ENCODE data around the gene BTBD9.
A peak's percentile ranks its signal among the peaks of the same experiment; 100 is the strongest.

Gene BTBD9

DNA sequence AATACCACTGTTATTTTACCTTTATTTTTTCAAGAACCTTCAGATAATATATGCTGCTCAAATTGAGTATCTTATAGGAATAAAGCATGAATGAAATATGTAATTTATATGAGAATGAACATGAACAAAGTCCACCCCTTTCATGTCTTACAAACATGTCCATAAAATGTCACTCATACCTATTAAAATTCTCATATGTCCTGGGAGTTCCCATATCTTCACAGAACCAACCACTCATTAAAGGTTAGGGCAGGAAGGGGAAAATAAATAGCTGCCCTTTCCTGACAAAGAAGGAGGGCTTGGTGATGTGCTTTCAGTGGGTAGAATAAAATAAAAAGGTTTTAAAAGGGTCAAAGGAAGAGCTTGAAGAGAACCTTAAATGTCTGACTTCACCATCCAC, 125.3 kb downstream of the BTBD9 start:
- FAIRE-seq (no peak), DNase-seq (ENCODE audit: insufficient read length) (no peak)
- TF ChIP-seq POLR2A (IDR thresholded peaks at IDR 0.05; ENCODE audit: low read depth, low read length) (no peak), POLR2AphosphoS5 (IDR thresholded peaks at IDR 0.05; ENCODE audit: low read depth, low read length) (no peak), TAF1 (IDR thresholded peaks at IDR 0.05; ENCODE audit: borderline replicate concordance, low read depth, low read length) (no peak)

- DNase-seq (ENCODE audit: insufficient read length) (no peak), FAIRE-seq (no peak)
- no peak for TF ChIP-seq TAF1 (IDR thresholded peaks at IDR 0.05; ENCODE audit: borderline replicate concordance, low read depth, low read length)
- TF ChIP-seq POLR2A (IDR thresholded peaks at IDR 0.05; ENCODE audit: low read depth, low read length) = no peak
- TF ChIP-seq POLR2AphosphoS5 (IDR thresholded peaks at IDR 0.05; ENCODE audit: low read depth, low read length) = no peak
Measured at GRCh38 chr6:38512211-38512610, 127.5 kb downstream of the BTBD9 start.

DNA sequence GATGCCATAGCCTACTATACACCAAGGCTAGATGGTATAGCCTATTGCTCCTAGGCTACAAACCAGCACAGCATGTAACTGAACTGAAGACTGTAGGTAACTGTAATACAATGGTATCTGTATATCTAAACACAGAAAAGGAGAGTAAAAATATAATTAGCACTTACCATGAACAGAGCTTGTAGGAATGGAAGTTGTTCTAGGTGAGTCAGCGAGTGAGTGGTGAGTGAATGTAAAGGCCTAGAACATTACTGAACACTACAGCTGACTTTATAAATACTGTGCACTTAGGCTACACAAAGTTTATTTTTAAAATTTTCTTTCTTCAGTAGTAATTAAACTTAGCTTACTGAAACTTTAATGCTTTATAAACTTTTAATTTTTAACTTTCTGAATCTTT, 129.5 kb downstream of the BTBD9 start:
- TF ChIP-seq TAF1 (IDR thresholded peaks at IDR 0.05; ENCODE audit: borderline replicate concordance, low read depth, low read length) = no peak
- TF ChIP-seq POLR2AphosphoS5 (IDR thresholded peaks at IDR 0.05; ENCODE audit: low read depth, low read length) = no peak
- no peak for TF ChIP-seq POLR2A (IDR thresholded peaks at IDR 0.05; ENCODE audit: low read depth, low read length)
- DNase-seq (ENCODE audit: insufficient read length) (no peak), FAIRE-seq (peak; percentile 51)

- TF ChIP-seq POLR2A (IDR thresholded peaks at IDR 0.05; ENCODE audit: low read depth, low read length) (no peak), POLR2AphosphoS5 (IDR thresholded peaks at IDR 0.05; ENCODE audit: low read depth, low read length) (no peak), TAF1 (IDR thresholded peaks at IDR 0.05; ENCODE audit: borderline replicate concordance, low read depth, low read length) (no peak)
- FAIRE-seq (no peak), DNase-seq (ENCODE audit: insufficient read length) (no peak)
Measured at GRCh38 chr6:38509713-38510112, 130.0 kb downstream of the BTBD9 start.

GRCh38 chr6:38508894-38509293, 130.8 kb downstream of the BTBD9 start:
- no peak for TF ChIP-seq POLR2A (IDR thresholded peaks at IDR 0.05; ENCODE audit: low read depth, low read length)
- no peak for TF ChIP-seq POLR2AphosphoS5 (IDR thresholded peaks at IDR 0.05; ENCODE audit: low read depth, low read length)
- no peak for TF ChIP-seq TAF1 (IDR thresholded peaks at IDR 0.05; ENCODE audit: borderline replicate concordance, low read depth, low read length)
- no peak for DNase-seq (ENCODE audit: insufficient read length)
- FAIRE-seq = no peak

DNA sequence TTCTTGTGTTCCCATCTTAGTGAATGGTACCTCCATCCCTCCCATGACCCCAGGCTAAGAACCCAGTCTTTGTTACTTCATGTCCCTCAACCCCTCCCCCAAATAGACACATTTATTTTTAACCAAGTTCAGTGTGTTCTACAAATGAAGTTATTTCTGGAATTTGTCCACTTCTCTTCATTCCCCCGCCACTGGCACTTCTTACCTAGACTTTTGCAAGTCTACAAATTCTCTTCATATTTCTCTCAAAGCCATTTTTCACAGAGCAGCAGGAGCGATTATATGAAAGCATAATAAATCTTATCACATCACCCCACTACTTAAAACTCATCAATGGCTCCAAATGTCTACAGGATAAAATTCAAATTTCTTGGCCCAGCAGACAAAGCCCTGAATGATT, 131.4 kb downstream of the BTBD9 start:
- DNase-seq (ENCODE audit: insufficient read length) (no peak), FAIRE-seq (no peak)
- TF ChIP-seq TAF1 (IDR thresholded peaks at IDR 0.05; ENCODE audit: borderline replicate concordance, low read depth, low read length) (no peak), POLR2A (IDR thresholded peaks at IDR 0.05; ENCODE audit: low read depth, low read length) (no peak), POLR2AphosphoS5 (IDR thresholded peaks at IDR 0.05; ENCODE audit: low read depth, low read length) (no peak)

GRCh38 chr6:38507173-38507572, 132.6 kb downstream of the BTBD9 start:
- no peak for TF ChIP-seq POLR2AphosphoS5 (IDR thresholded peaks at IDR 0.05; ENCODE audit: low read depth, low read length)
- TF ChIP-seq TAF1 (IDR thresholded peaks at IDR 0.05; ENCODE audit: borderline replicate concordance, low read depth, low read length) = no peak
- no peak for TF ChIP-seq POLR2A (IDR thresholded peaks at IDR 0.05; ENCODE audit: low read depth, low read length)
- FAIRE-seq (no peak), DNase-seq (ENCODE audit: insufficient read length) (no peak)

DNA sequence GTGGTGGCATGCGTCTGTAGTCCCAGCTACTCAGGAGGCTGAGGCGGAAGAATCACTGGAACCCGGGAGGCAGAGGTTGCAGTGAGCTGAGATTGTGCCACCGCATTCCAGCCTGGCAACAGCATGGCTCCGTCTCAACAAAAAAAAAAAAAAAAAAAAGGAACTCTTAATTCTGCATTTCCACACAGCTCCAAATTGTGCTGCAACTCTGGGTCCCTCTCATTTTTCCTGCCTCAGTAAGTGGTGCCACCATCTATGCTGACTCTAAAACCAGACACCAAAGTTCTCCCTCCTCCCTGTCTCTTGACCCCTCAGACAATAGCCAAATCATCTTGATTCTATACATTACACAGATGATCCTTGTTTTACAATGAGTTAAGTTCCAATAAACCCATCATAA, 133.9 kb downstream of the BTBD9 start:
- FAIRE-seq (no peak), DNase-seq (ENCODE audit: insufficient read length) (no peak)
- no peak for TF ChIP-seq TAF1 (IDR thresholded peaks at IDR 0.05; ENCODE audit: borderline replicate concordance, low read depth, low read length)

DNA sequence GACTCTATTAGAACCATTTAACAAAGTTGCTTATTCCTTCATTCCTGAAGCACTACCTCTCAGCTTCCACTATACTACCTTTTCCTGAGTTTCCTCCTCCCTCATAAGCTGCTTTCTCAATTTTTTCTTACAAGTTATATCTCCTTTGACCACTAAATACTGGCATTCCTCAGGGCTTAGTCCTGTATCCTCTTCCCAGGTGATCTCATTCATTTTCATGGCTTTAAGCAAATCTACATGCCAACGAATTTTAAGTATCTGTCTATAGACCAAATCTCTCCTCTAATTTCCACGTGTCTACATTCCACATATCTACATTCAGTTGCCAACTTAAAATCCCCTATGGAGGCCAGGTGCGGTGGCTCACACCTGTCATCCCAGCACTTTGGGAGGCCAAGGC, 134.7 kb downstream of the BTBD9 start:
- FAIRE-seq (no peak), DNase-seq (ENCODE audit: insufficient read length) (no peak)
- TF ChIP-seq POLR2AphosphoS5 (IDR thresholded peaks at IDR 0.05; ENCODE audit: low read depth, low read length) (no peak), POLR2A (IDR thresholded peaks at IDR 0.05; ENCODE audit: low read depth, low read length) (no peak), TAF1 (IDR thresholded peaks at IDR 0.05; ENCODE audit: borderline replicate concordance, low read depth, low read length) (no peak)

- FAIRE-seq (no peak), DNase-seq (ENCODE audit: insufficient read length) (no peak)
- TF ChIP-seq POLR2A (IDR thresholded peaks at IDR 0.05; ENCODE audit: low read depth, low read length) = no peak
- no peak for TF ChIP-seq POLR2AphosphoS5 (IDR thresholded peaks at IDR 0.05; ENCODE audit: low read depth, low read length)
Measured at GRCh38 chr6:38503960-38504682, 135.6 kb downstream of the BTBD9 start.

DNA sequence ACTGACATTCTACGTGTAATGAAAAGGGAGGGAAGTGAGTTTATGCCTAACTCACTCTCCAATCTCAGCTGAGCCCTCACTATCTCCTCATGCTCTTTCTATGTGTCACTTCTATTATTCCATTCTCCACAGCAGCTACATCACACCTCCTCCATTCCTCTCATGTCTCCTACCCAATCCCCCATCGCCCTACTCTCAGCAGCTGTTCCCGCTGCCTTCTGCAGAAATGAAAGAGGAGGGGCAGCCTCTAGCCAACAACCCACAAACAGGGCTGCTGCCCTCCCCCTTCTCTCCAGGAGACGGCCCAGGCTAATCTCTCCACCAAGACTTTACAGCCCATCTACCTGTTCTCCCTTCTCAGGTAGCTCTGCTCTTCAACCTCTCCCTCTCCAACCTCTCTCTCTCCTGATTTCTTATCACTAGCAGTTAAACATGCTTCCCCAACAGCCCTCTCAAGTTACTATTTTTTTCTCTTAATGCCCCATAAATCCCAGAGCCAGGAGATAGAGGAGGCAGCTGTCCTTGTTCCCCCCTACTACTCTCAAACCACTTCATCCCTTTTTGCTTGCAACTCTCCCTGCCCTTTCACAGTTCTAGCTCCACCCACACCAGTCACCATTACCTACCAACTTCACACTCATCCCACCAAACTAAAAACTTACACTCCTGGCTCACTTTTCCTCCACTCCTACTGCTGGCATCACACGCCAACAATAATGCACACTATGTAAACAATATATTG, 136.5 kb downstream of the BTBD9 start:
- DNase-seq (ENCODE audit: insufficient read length) (no peak), FAIRE-seq (no peak)

GRCh38 chr6:38502423-38502822, 137.3 kb downstream of the BTBD9 start:
- TF ChIP-seq TAF1 (IDR thresholded peaks at IDR 0.05; ENCODE audit: borderline replicate concordance, low read depth, low read length) (no peak), POLR2A (IDR thresholded peaks at IDR 0.05; ENCODE audit: low read depth, low read length) (no peak), POLR2AphosphoS5 (IDR thresholded peaks at IDR 0.05; ENCODE audit: low read depth, low read length) (no peak)
- FAIRE-seq = no peak
- DNase-seq (ENCODE audit: insufficient read length) = no peak

More for the DNA sequence above, 136.5 kb downstream of the BTBD9 start:
- TF ChIP-seq TAF1 (IDR thresholded peaks at IDR 0.05; ENCODE audit: borderline replicate concordance, low read depth, low read length) (no peak), POLR2AphosphoS5 (IDR thresholded peaks at IDR 0.05; ENCODE audit: low read depth, low read length) (no peak), POLR2A (IDR thresholded peaks at IDR 0.05; ENCODE audit: low read depth, low read length) (no peak)
